K562 (cell line): ENCODE results near the gene STX2. TPM values are rescaled to one million over a fixed set of nuclear protein-coding genes. Genes with fewer than 3 reads are reported as not detected.

ENCODE experiments used
- BMI1 ChIP-seq: fragments of 150-350 bp; IDR thresholded peaks from 2 replicates; pipeline ENCODE4 v1.6.1; 2014; ENCODE audit warnings: low read length
- C11orf30 ChIP-seq: fragments of 450-650 bp; IDR thresholded peaks from 2 replicates; pipeline ENCODE4 v1.6.1; 2016; ENCODE audit warnings: low read depth, mild to moderate bottlenecking
- COPS2 ChIP-seq: fragments of 450-650 bp; conservative IDR thresholded peaks from 2 replicates; pipeline ENCODE4 v1.6.1; 2016; ENCODE audit warnings: mild to moderate bottlenecking, moderate library complexity
- EP400 ChIP-seq: fragments of 450-650 bp; IDR thresholded peaks from 2 replicates; pipeline ENCODE4 v1.6.1; 2017; ENCODE audit warnings: antibody characterized with exemption, mild to moderate bottlenecking, moderate library complexity
- JUNB ChIP-seq: fragments of 450-650 bp; formaldehyde crosslinking; conservative IDR thresholded peaks from 2 replicates; pipeline ENCODE4 v1.4.0; 2020; ENCODE audit warnings: mild to moderate bottlenecking
- NBN ChIP-seq: fragments of 450-650 bp; IDR thresholded peaks from 2 replicates; pipeline ENCODE4 v1.6.1; 2016; ENCODE audit warnings: low read depth, mild to moderate bottlenecking
- NR3C1 ChIP-seq: sonication (generic); formaldehyde crosslinking; IDR thresholded peaks from 2 replicates; pipeline ENCODE4 v1.8.1; 2022; ENCODE audit warnings: missing genetic modification reagents
- OTX1 ChIP-seq: fragments of 450-650 bp; formaldehyde crosslinking; IDR thresholded peaks from 2 replicates; pipeline ENCODE4 v1.4.0; 2022; ENCODE audit warnings: mild to moderate bottlenecking
- SAFB2 ChIP-seq: fragments of 200-400 bp; formaldehyde crosslinking; IDR thresholded peaks from 2 replicates; pipeline ENCODE4 v1.6.1; 2018; ENCODE audit warnings: borderline replicate concordance, low read length, low read depth, moderate library complexity; ENCODE audit not compliant: severe bottlenecking
- SIRT6 ChIP-seq: IDR thresholded peaks from one replicate; pipeline ENCODE4 v1.6.1; 2012; ENCODE audit warnings: low read depth, mild to moderate bottlenecking, control low read depth, inconsistent platforms, low read length, moderate library complexity
- ZNF197 ChIP-seq: fragments of 200-800 bp; sonication (Bioruptor generic); IDR thresholded peaks from 2 replicates; pipeline ENCODE4 v1.6.1; 2016; ENCODE audit warnings: low read depth, missing genetic modification characterization, missing compliant biosample characterization
- ZNF75A ChIP-seq: fragments of 450-650 bp; formaldehyde crosslinking; IDR thresholded peaks from 2 replicates; pipeline ENCODE4 v1.4.0; 2020; ENCODE audit warnings: mild to moderate bottlenecking
- polyA plus RNA-seq, 8 experiments: library from polyadenylated mRNA; depleted of rRNA in 4 of 8; stranded (reverse) in 5 of 8; unstranded in 3 of 8; fragments of >200 nt; fragmentation: Nextera tagmentation in 2 of 8; fragmentation: Illumina TruSeq in 1 of 8; extraction: Ambion mirVana in 2 of 8; extraction: Trizol in 1 of 8; gene quantifications; 2 replicates each; pipeline versions ENCODE4 v1.2.1 to v1.2.3, GENCODE V29; 2011 to 2014; ENCODE audit warnings: inconsistent platforms in 1 of 8, missing spikeins in 1 of 8
- total RNA-seq, 7 experiments: library from RNA; depleted of rRNA in 6 of 7; stranded (reverse); fragments of >200 nt in 6 of 7; fragmentation: Illumina TruSeq in 2 of 7; extraction: Trizol in 2 of 7; gene quantifications; 2 replicates each; pipeline versions ENCODE4 v1.2.1 to v1.2.3, GENCODE V29; 2011 to 2021; ENCODE audit warnings: low replicate concordance in 1 of 7
- TF ChIP-seq, protein P1 (sequence below): sonication (generic); IDR thresholded peaks from 2 replicates; pipeline ENCODE4 v1.6.1; 2016
- TF ChIP-seq, protein P2 (sequence below), 2 experiments: fragments of 150-350 bp in 1 of 2; IDR thresholded peaks; 2 replicates each; pipeline ENCODE4 v1.6.1; 2012 to 2016; ENCODE audit warnings: low read depth in 2 of 2, low read length in 2 of 2, mild to moderate bottlenecking in 1 of 2, moderate library complexity in 1 of 2
- TF ChIP-seq, protein P3 (sequence below): fragments of 250-450 bp; sonication (Bioruptor Pico); IDR thresholded peaks from 2 replicates; pipeline ENCODE4 v1.5.1; 2021; ENCODE audit warnings: mild to moderate bottlenecking
- TF ChIP-seq, protein P4 (sequence below): fragments of 450-650 bp; formaldehyde crosslinking; IDR thresholded peaks from 2 replicates; pipeline ENCODE4 v1.4.0; 2020; ENCODE audit warnings: mild to moderate bottlenecking, moderate library complexity
- TF ChIP-seq, protein P5 (sequence below): fragments of 450-650 bp; IDR thresholded peaks from 2 replicates; pipeline ENCODE4 v1.7.1; 2018; ENCODE audit warnings: mild to moderate bottlenecking, low read depth; ENCODE audit not compliant: partially characterized antibody

The STX2 gene
- total and polyA plus RNA-seq, 9 of the 15 experiments (the other 6 are each of a cell fraction or from before 2014, with no cell fraction given): 22.2 to 54.6 (median 30.8) TPM

DNA sequence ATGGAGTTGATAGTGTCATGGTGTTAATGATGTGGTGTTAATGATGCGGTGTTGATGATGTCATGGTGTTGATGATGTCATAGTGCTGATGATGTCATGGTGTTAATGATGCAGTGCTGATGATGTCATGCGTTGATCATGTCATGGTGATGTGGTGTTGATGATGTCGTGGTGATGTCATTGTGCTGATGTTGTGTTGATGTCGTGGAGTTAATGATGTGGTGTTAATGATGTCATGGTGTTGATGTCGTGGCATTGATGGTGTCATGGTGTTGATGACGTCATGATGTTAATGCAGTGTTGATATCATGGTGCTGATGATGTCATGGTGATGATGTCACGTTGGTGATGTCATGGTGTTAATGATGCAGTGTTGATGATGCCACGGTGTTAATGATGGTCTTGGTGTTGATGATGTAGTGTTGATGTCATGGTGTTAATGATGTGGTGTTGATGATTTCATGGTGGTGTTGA is 73.8 kb downstream of the STX2 start (continued):
- TF ChIP-seq, protein P1, sequence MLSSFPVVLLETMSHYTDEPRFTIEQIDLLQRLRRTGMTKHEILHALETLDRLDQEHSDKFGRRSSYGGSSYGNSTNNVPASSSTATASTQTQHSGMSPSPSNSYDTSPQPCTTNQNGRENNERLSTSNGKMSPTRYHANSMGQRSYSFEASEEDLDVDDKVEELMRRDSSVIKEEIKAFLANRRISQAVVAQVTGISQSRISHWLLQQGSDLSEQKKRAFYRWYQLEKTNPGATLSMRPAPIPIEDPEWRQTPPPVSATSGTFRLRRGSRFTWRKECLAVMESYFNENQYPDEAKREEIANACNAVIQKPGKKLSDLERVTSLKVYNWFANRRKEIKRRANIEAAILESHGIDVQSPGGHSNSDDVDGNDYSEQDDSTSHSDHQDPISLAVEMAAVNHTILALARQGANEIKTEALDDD: no peak
- TF ChIP-seq, protein P2, sequence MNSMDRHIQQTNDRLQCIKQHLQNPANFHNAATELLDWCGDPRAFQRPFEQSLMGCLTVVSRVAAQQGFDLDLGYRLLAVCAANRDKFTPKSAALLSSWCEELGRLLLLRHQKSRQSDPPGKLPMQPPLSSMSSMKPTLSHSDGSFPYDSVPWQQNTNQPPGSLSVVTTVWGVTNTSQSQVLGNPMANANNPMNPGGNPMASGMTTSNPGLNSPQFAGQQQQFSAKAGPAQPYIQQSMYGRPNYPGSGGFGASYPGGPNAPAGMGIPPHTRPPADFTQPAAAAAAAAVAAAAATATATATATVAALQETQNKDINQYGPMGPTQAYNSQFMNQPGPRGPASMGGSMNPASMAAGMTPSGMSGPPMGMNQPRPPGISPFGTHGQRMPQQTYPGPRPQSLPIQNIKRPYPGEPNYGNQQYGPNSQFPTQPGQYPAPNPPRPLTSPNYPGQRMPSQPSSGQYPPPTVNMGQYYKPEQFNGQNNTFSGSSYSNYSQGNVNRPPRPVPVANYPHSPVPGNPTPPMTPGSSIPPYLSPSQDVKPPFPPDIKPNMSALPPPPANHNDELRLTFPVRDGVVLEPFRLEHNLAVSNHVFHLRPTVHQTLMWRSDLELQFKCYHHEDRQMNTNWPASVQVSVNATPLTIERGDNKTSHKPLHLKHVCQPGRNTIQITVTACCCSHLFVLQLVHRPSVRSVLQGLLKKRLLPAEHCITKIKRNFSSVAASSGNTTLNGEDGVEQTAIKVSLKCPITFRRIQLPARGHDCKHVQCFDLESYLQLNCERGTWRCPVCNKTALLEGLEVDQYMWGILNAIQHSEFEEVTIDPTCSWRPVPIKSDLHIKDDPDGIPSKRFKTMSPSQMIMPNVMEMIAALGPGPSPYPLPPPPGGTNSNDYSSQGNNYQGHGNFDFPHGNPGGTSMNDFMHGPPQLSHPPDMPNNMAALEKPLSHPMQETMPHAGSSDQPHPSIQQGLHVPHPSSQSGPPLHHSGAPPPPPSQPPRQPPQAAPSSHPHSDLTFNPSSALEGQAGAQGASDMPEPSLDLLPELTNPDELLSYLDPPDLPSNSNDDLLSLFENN (IDR thresholded peaks at IDR 0.05; ENCODE audit: low read depth in 2 of 2, low read length in 2 of 2): no peak
- TF ChIP-seq OTX1 (no peak), NBN (peak; percentile 69), ZNF75A (CRISPR knock-in tag) (no peak), SIRT6 (no peak), JUNB (CRISPR knock-in tag) (peak; percentile 97), SAFB2 (no peak), NR3C1 (CRISPR knock-in tag) (no peak; the same call in 1 of the 2 replicates), COPS2 (no peak), ZNF197 (CRISPR knock-in tag) (no peak), EP400 (no peak), C11orf30 (no peak), BMI1 (no peak)
- TF ChIP-seq, protein P3, sequence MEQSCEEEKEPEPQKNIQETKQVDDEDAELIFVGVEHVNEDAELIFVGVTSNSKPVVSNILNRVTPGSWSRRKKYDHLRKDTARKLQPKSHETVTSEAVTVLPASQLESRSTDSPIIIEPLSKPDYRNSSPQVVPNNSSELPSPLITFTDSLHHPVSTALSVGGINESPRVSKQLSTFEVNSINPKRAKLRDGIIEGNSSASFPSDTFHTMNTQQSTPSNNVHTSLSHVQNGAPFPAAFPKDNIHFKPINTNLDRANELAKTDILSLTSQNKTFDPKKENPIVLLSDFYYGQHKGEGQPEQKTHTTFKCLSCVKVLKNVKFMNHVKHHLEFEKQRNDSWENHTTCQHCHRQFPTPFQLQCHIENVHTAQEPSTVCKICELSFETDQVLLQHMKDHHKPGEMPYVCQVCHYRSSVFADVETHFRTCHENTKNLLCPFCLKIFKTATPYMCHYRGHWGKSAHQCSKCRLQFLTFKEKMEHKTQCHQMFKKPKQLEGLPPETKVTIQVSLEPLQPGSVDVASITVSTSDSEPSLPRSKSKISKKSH (CRISPR knock-in tag): no peak
- TF ChIP-seq, protein P4, sequence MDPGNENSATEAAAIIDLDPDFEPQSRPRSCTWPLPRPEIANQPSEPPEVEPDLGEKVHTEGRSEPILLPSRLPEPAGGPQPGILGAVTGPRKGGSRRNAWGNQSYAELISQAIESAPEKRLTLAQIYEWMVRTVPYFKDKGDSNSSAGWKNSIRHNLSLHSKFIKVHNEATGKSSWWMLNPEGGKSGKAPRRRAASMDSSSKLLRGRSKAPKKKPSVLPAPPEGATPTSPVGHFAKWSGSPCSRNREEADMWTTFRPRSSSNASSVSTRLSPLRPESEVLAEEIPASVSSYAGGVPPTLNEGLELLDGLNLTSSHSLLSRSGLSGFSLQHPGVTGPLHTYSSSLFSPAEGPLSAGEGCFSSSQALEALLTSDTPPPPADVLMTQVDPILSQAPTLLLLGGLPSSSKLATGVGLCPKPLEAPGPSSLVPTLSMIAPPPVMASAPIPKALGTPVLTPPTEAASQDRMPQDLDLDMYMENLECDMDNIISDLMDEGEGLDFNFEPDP (CRISPR knock-in tag): no peak
- TF ChIP-seq, protein P5, sequence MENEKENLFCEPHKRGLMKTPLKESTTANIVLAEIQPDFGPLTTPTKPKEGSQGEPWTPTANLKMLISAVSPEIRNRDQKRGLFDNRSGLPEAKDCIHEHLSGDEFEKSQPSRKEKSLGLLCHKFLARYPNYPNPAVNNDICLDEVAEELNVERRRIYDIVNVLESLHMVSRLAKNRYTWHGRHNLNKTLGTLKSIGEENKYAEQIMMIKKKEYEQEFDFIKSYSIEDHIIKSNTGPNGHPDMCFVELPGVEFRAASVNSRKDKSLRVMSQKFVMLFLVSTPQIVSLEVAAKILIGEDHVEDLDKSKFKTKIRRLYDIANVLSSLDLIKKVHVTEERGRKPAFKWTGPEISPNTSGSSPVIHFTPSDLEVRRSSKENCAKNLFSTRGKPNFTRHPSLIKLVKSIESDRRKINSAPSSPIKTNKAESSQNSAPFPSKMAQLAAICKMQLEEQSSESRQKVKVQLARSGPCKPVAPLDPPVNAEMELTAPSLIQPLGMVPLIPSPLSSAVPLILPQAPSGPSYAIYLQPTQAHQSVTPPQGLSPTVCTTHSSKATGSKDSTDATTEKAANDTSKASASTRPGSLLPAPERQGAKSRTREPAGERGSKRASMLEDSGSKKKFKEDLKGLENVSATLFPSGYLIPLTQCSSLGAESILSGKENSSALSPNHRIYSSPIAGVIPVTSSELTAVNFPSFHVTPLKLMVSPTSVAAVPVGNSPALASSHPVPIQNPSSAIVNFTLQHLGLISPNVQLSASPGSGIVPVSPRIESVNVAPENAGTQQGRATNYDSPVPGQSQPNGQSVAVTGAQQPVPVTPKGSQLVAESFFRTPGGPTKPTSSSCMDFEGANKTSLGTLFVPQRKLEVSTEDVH: peak; percentile 46
